H1 (cell line): ENCODE measurements around the gene TGM1.

Source experiments
- EGR1 ChIP-seq: IDR thresholded peaks from 2 replicates; pipeline ENCODE4 v1.6.1; 2011; ENCODE audit warnings: low read depth, low read length, borderline replicate concordance
- GABPA ChIP-seq: IDR thresholded peaks from 2 replicates; pipeline ENCODE4 v1.6.1; 2011; ENCODE audit warnings: mild to moderate bottlenecking, low read length, moderate library complexity, borderline replicate concordance; ENCODE audit not compliant: insufficient read depth
- GTF2F1 ChIP-seq: IDR thresholded peaks from 2 replicates; pipeline ENCODE4 v1.6.1; 2012; ENCODE audit warnings: low read depth, low read length, improper control_type of control experiment, borderline replicate concordance
- PHF8 ChIP-seq: fragments of 200-600 bp; sonication (generic); conservative IDR thresholded peaks from 2 replicates; pipeline ENCODE4 v1.7.1; 2012; ENCODE audit warnings: low read depth, mild to moderate bottlenecking, inconsistent platforms, low read length, moderate library complexity
- POLR2A ChIP-seq, 2 experiments: IDR thresholded peaks; 1 replicate in 1 of 2; 2 replicates in 1 of 2; pipeline ENCODE4 v1.6.1; 2011; ENCODE audit warnings: low read depth in 2 of 2, low read length in 2 of 2, mild to moderate bottlenecking in 2 of 2; ENCODE audit errors: control extremely low read depth in 1 of 2
- RNF2 ChIP-seq: fragments of 200-900, 300-1000 bp; sonication (generic); IDR thresholded peaks from 2 replicates; pipeline ENCODE4 v1.7.1; 2016; ENCODE audit warnings: borderline replicate concordance, low read depth, mild to moderate bottlenecking, antibody characterized with exemption, low read length; ENCODE audit not compliant: poor library complexity, severe bottlenecking; ENCODE audit errors: missing control alignments
- SIN3A ChIP-seq, 2 experiments: IDR thresholded peaks in 1 of 2; conservative IDR thresholded peaks in 1 of 2; 2 replicates each; pipeline ENCODE4 v1.6.1; 2011 to 2012; ENCODE audit warnings: low read length in 2 of 2, improper control_type of control experiment in 1 of 2, low read depth in 1 of 2, mild to moderate bottlenecking in 1 of 2
- TBP ChIP-seq: IDR thresholded peaks from 2 replicates; pipeline ENCODE4 v1.6.1; 2011; ENCODE audit warnings: low read depth, low read length, improper control_type of control experiment
- YY1 ChIP-seq: IDR thresholded peaks from 2 replicates; pipeline ENCODE4 v1.6.1; 2011; ENCODE audit warnings: low read depth, mild to moderate bottlenecking, low read length
- ZNF274 ChIP-seq: IDR thresholded peaks from 2 replicates; pipeline ENCODE4 v1.7.0; 2012; ENCODE audit warnings: low read length, borderline replicate concordance; ENCODE audit errors: extremely low read depth
- TF ChIP-seq, protein P1 (sequence below), 3 experiments: IDR thresholded peaks; 1 replicate in 2 of 3; 2 replicates in 1 of 3; pipeline versions ENCODE4 v1.5.1 to v1.6.1; 2011; ENCODE audit warnings: low read length in 3 of 3, mild to moderate bottlenecking in 3 of 3, inconsistent platforms in 2 of 3, low read depth in 1 of 3, moderate library complexity in 1 of 3; ENCODE audit not compliant: insufficient read depth in 1 of 3; ENCODE audit errors: control extremely low read depth in 1 of 3
- TF ChIP-seq, protein P2 (sequence below): IDR thresholded peaks from 2 replicates; pipeline ENCODE4 v1.6.1; 2012; ENCODE audit warnings: inconsistent platforms
- TF ChIP-seq, protein P3 (sequence below): IDR thresholded peaks from 2 replicates; pipeline ENCODE4 v1.6.1; 2012; ENCODE audit warnings: inconsistent platforms
- TF ChIP-seq, protein P4 (sequence below): IDR thresholded peaks from 2 replicates; pipeline ENCODE4 v1.6.1; 2011; ENCODE audit warnings: low read length, improper control_type of control experiment

DNA sequence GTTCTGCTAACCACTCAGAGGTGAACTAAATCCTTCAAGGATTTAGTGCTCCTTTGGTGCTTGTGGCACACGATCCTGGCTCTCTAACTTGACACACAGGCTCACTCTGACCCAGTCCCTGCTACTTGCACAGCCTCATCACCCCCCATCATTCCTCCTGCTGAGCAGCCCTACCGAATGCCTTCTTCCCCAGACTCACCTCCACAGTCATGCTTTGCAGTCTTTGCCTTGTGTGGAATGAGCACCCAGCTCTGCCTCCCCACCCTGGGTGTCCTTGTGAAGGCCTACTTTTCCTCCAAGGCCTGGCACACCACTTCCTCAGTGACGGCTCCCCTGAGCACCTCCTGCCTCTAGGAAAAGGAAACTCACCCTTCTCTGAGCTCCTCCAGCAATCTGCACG lies 12.6 kb downstream of the TGM1 start:
- TF ChIP-seq, protein P1, sequence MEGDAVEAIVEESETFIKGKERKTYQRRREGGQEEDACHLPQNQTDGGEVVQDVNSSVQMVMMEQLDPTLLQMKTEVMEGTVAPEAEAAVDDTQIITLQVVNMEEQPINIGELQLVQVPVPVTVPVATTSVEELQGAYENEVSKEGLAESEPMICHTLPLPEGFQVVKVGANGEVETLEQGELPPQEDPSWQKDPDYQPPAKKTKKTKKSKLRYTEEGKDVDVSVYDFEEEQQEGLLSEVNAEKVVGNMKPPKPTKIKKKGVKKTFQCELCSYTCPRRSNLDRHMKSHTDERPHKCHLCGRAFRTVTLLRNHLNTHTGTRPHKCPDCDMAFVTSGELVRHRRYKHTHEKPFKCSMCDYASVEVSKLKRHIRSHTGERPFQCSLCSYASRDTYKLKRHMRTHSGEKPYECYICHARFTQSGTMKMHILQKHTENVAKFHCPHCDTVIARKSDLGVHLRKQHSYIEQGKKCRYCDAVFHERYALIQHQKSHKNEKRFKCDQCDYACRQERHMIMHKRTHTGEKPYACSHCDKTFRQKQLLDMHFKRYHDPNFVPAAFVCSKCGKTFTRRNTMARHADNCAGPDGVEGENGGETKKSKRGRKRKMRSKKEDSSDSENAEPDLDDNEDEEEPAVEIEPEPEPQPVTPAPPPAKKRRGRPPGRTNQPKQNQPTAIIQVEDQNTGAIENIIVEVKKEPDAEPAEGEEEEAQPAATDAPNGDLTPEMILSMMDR (IDR thresholded peaks at IDR 0.05; ENCODE audit: control extremely low read depth in 1 of 3, insufficient read depth in 1 of 3, low read depth in 1 of 3, low read length in 3 of 3) = no peak
- no peak for TF ChIP-seq POLR2A (IDR thresholded peaks at IDR 0.05; ENCODE audit: control extremely low read depth in 1 of 2, low read depth in 2 of 2, low read length in 2 of 2)
- TF ChIP-seq RNF2 = no peak
- TF ChIP-seq, protein P2, sequence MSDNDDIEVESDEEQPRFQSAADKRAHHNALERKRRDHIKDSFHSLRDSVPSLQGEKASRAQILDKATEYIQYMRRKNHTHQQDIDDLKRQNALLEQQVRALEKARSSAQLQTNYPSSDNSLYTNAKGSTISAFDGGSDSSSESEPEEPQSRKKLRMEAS = no peak
- TF ChIP-seq, protein P3, sequence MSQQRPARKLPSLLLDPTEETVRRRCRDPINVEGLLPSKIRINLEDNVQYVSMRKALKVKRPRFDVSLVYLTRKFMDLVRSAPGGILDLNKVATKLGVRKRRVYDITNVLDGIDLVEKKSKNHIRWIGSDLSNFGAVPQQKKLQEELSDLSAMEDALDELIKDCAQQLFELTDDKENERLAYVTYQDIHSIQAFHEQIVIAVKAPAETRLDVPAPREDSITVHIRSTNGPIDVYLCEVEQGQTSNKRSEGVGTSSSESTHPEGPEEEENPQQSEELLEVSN = no peak
- TF ChIP-seq ZNF274 = no peak
- TF ChIP-seq, protein P4, sequence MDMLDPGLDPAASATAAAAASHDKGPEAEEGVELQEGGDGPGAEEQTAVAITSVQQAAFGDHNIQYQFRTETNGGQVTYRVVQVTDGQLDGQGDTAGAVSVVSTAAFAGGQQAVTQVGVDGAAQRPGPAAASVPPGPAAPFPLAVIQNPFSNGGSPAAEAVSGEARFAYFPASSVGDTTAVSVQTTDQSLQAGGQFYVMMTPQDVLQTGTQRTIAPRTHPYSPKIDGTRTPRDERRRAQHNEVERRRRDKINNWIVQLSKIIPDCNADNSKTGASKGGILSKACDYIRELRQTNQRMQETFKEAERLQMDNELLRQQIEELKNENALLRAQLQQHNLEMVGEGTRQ = no peak
- TF ChIP-seq GABPA = no peak
- TF ChIP-seq TBP = no peak
- no peak for TF ChIP-seq EGR1
- TF ChIP-seq YY1 = no peak
- no peak for TF ChIP-seq SIN3A (conservative IDR thresholded peaks at IDR 0.05 in 1 of 2, IDR thresholded peaks at IDR 0.05 in 1 of 2; ENCODE audit: low read depth in 1 of 2, low read length in 2 of 2)
- no peak for TF ChIP-seq PHF8
- TF ChIP-seq GTF2F1 = no peak
